CD4-positive, alpha-beta T cell treated with Interleukin-6 at 100 ng/mL for 8 hours (primary cell): ENCODE results near the gene NLRP9.
"Not testable (repeated sequence)": the region's sequence is repeated elsewhere in the genome, so short reads cannot be mapped to it uniquely, and the experiment has no call there.

ENCODE experiments used
- DNase-seq: peaks from one replicate; pipeline ENCODE4 v3.0.0-alpha.2; 2020; ENCODE audit warnings: mixed read lengths, low spot score

Gene NLRP9

GRCh38 chr19:55738302-55738701 lies at the start of gene NLRP9:
TSS of gene NLRP9 (minus strand) at chr19:55738402. CDS start at chr19:55738374, 28 bp downstream.
- DNase-seq: no peak

GRCh38 chr19:55781112-55781511 lies 42.9 kb upstream of the NLRP9 start:
- no peak for DNase-seq

GRCh38 chr19:55778331-55778730 lies 40.1 kb upstream of the NLRP9 start:
- no peak for DNase-seq

- DNase-seq: no peak
Observed at GRCh38 chr19:55777528-55777927, 39.3 kb upstream of the NLRP9 start.

- DNase-seq: not testable (repeated sequence)
Observed at GRCh38 chr19:55769632-55770031, 31.4 kb upstream of the NLRP9 start.

- DNase-seq: not testable (repeated sequence)
Observed at GRCh38 chr19:55768818-55769217, 30.6 kb upstream of the NLRP9 start, which contains the start of gene RFPL4AL1. TSS of gene RFPL4AL1 (plus strand) at chr19:55769118. CDS start at chr19:55771805, 2,687 bp downstream.

GRCh38 chr19:55766466-55766865 lies 28.3 kb upstream of the NLRP9 start:
- DNase-seq: no peak

GRCh38 chr19:55758797-55759196 lies 20.6 kb upstream of the NLRP9 start, which contains the start of gene RFPL4A:
TSS of gene RFPL4A (plus strand) at chr19:55759097. CDS start at chr19:55761801, 2,704 bp downstream.
- not testable (repeated sequence) for DNase-seq

GRCh38 chr19:55756808-55757207 lies 18.6 kb upstream of the NLRP9 start:
- not testable (repeated sequence) for DNase-seq

- no peak for DNase-seq
Observed at GRCh38 chr19:55753401-55753800, 15.2 kb upstream of the NLRP9 start.

- no peak for DNase-seq
Observed at GRCh38 chr19:55750715-55751114, 12.5 kb upstream of the NLRP9 start.

GRCh38 chr19:55730378-55730777 lies 7.8 kb downstream of the NLRP9 start:
- not testable (repeated sequence) for DNase-seq

- no peak for DNase-seq
Observed at GRCh38 chr19:55723491-55723890, 14.7 kb downstream of the NLRP9 start.

GRCh38 chr19:55720801-55721200 lies 17.4 kb downstream of the NLRP9 start:
- DNase-seq: no peak

- no peak for DNase-seq
Observed at GRCh38 chr19:55720214-55720746, 17.9 kb downstream of the NLRP9 start.

GRCh38 chr19:55717879-55718711 lies 20.1 kb downstream of the NLRP9 start:
- not testable (repeated sequence) for DNase-seq

- no peak for DNase-seq
Observed at GRCh38 chr19:55717251-55717650, 21.0 kb downstream of the NLRP9 start.

GRCh38 chr19:55716531-55716930 lies 21.7 kb downstream of the NLRP9 start:
- DNase-seq: no peak

GRCh38 chr19:55712804-55713631 lies 25.2 kb downstream of the NLRP9 start:
- no peak for DNase-seq

GRCh38 chr19:55711719-55712118 lies 26.5 kb downstream of the NLRP9 start:
- no peak for DNase-seq

GRCh38 chr19:55705972-55706371 lies 32.2 kb downstream of the NLRP9 start:
- no peak for DNase-seq

- DNase-seq: no peak
Observed at GRCh38 chr19:55704494-55705245, 33.5 kb downstream of the NLRP9 start.
